Measurements from ENCODE around the gene ITIH4.

DNA sequence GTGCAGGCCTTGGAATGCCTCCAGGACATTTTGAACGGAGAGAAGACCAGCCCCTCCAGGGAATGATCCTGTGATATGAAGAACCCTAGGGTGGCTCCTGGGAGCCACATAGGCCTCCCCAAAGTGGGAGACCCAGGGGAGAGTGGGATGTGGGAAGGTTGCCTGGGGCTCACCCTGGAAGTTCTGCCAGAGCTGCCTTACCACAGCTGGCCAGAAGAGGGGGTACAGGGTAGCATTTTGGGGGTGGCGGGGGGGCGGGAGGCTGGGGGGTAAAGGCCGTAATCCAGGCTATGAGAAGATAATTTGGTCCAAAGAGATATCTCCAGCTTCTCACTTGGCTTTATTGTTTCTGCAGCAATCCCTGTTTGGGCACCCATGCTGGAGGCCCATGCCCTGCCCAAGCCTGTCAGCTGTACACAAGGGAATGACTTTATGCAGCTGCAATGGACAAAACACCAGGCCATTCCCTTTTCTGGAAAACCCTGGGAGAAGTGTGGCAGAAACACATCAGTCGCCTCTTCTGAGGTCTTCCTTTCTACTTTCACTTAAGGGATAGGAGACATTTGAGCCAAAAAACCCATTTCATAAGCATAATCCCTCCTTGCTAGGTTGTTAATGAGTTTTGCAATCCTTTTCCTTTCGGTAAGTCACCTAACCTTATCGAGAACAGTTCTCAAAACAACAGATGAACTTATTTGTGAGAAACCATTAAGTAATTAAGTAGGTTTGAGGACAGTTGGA is 15.4 kb upstream of the ITIH4 start:
- TF ChIP-seq ZNF280B (CRISPR knock-in tag; IDR thresholded peaks at IDR 0.05) (no peak), CTCF (IDR thresholded peaks at IDR 0.05 in 2 of 3, conservative IDR thresholded peaks at IDR 0.05 in 1 of 3; ENCODE audit: insufficient read depth in 2 of 3, low read depth in 1 of 3, low read length in 3 of 3) (peak; percentile 33 to 43 (median 34); a peak in 3 of 6 replicates), ATF3 (IDR thresholded peaks at IDR 0.05) (no peak), ATF3 (CRISPR knock-in tag; conservative IDR thresholded peaks at IDR 0.05) (no peak), EP300 (IDR thresholded peaks at IDR 0.05; ENCODE audit: low read length) (no peak), RUNX1 (IDR thresholded peaks at IDR 0.05; ENCODE audit: low read depth) (no peak)
- TF ChIP-seq, protein P1, sequence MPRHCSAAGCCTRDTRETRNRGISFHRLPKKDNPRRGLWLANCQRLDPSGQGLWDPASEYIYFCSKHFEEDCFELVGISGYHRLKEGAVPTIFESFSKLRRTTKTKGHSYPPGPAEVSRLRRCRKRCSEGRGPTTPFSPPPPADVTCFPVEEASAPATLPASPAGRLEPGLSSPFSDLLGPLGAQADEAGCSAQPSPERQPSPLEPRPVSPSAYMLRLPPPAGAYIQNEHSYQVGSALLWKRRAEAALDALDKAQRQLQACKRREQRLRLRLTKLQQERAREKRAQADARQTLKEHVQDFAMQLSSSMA (CRISPR knock-in tag; IDR thresholded peaks at IDR 0.05): no peak
- TF ChIP-seq, protein P2, sequence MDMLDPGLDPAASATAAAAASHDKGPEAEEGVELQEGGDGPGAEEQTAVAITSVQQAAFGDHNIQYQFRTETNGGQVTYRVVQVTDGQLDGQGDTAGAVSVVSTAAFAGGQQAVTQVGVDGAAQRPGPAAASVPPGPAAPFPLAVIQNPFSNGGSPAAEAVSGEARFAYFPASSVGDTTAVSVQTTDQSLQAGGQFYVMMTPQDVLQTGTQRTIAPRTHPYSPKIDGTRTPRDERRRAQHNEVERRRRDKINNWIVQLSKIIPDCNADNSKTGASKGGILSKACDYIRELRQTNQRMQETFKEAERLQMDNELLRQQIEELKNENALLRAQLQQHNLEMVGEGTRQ (CRISPR knock-in tag; IDR thresholded peaks at IDR 0.05): no peak

All from K562 (cell line).